Central memory CD4-positive, alpha-beta T cell (primary cell): ENCODE measurements around the gene UBAP2.
"Not testable (repeated sequence)": the region's sequence is repeated elsewhere in the genome, so short reads cannot be mapped to it uniquely, and the experiment has no call there.

ENCODE experiments used
- DNase-seq: peaks from one replicate; pipeline ENCODE4 v3.0.0; 2022

The UBAP2 gene

GRCh38 chr9:34046784-34047379 lies 1.8 kb downstream of the UBAP2 start:
- DNase-seq: no peak

DNA sequence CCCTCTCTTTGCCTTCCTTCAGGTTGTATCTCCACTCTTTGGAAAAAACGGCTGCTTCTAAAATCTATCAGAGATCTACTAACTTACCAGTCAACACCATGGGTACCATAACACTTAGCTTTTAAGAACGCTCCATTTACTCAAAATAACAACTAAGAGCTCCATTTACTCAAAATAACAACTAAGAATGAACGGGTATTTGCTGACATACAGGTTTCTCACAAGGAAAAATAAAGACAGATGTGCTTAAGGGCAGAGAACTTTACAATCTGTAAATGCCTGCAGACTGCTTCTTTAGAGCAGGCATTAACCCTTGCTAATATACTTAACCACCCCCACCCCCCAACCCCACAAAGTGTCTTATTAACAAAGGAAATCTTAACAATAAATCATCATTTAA lies 2.8 kb downstream of the UBAP2 start:
- no peak for DNase-seq

DNA sequence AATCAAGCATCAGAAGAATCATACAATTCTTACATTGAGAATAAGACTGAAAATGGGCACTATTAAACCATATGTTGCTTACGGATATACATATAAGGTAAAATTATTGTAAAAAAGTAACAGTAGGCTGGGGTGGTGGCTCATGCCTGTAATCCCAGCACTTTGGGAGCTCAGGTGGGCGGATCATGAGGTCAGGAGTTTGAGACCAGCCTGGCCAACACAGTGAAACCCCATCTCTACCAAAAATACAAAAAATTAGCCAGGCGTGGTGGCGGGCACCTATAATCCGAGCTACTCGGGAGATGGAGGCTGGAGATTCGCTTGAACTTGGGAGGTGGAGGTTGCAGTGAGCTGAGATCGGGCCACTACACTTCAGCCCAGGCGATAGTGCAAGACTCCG lies 6.6 kb downstream of the UBAP2 start:
- not testable (repeated sequence) for DNase-seq

DNA sequence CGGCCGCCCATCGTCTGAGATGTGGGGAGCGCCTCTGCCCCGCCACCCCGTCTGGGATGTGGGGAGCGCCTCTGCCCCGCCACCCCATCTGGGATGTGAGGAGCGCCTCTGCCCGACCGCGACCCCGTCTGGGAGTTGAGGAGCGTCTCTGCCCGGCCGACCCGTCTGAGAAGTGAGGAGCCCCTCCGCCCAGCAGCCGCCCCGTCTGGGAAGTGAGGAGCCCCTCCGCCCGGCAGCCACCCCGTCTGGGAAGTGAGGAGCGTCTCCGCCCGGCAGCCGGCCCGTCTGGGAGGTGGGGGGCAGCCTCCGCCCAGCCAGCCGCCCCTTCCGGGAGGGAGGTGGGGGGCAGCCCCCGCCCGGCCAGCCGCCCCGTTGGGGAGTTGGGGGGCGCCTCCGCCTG lies 9.8 kb downstream of the UBAP2 start:
- DNase-seq: not testable (repeated sequence)

GRCh38 chr9:34037626-34038025 lies 11.1 kb downstream of the UBAP2 start:
- no peak for DNase-seq

GRCh38 chr9:34036625-34037024 lies 12.1 kb downstream of the UBAP2 start:
- DNase-seq: no peak

DNA sequence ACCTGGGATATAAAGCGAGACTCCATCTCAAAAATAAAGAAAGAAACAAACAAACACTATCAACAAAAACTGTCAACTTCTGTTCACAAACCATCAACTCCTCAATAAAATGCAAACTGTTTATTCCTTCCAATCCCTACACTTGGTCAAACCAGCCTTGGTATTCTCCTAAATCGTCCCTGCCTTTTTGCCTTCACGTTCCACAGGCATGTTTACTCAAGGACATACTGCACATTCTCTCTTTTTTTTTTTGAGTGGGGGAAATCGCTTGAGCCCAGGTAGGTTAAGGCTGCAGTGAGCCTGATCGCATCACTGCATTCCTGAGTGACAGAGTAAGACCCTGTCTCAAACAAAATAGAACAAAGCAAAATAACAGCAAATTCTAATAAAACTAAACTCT lies 13.0 kb downstream of the UBAP2 start:
- DNase-seq: no peak

DNA sequence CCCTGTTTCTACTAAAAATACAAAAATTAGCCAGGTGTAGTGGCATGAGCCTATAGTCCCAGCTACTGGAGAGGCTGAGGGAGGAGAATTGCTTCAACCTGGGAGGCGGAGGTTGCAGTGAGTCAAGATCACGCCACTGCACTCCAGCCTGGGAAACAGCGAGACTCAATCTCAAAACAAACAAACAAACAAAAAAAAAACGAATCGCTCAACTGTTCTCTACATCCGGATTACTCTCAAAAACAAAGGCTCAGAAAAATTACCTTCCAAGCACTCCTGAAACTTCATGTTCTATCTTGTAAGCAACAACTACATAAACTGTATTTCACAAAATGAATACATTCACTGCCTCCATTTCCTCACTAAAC lies 14.0 kb downstream of the UBAP2 start:
- no peak for DNase-seq

- no peak for DNase-seq
These were observed 16.1 kb downstream of the UBAP2 start for GRCh38 chr9:34032631-34033030.

GRCh38 chr9:34027845-34028574 lies 20.7 kb downstream of the UBAP2 start:
- no peak for DNase-seq

- no peak for DNase-seq
These were observed 22.9 kb downstream of the UBAP2 start for GRCh38 chr9:34025811-34026210.

- no peak for DNase-seq
These were observed 23.6 kb downstream of the UBAP2 start for GRCh38 chr9:34025062-34025461.

DNA sequence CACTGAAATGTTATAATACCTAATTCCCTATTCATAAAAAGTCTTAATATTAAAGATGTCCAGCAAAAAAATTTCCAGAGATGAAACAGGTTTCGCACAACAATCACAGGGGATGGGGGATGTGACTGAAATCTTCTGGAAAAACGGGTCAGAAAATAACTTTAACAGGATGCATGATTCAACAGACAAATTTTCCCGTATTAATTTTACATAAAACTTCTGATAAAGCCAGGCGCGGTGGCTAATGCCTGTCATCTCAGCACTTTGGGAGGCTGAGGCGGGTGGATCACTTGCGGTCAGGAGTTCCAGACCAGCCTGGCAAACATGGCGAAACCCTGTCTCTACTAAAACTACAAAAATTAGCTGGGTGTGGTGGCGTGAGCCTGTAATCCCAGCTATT lies 24.2 kb downstream of the UBAP2 start:
- not testable (repeated sequence) for DNase-seq

- no peak for DNase-seq
These were observed 32.5 kb downstream of the UBAP2 start for GRCh38 chr9:34016149-34016548.

DNA sequence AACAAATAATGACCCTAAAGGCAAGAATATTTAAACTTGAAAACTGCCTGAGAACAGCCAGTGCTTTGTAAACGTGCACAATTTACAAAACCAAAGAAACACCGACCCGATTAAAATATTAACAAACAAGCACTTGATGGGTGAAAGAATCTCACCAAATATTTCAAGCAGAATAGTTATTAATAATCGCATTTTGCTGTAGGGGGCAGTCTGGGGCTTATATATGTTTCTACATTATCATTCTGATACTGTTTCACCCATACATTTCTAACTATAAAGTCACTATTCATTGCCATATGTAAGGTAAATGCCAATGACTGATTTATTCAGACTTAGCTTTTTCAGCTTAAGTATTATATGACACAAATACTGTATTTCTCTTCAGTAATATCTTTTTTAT lies 37.7 kb downstream of the UBAP2 start:
- peak; percentile 4 for DNase-seq

- DNase-seq: no peak
These were observed 46.7 kb downstream of the UBAP2 start for GRCh38 chr9:34001951-34002350.

- no peak for DNase-seq
These were observed 47.4 kb downstream of the UBAP2 start for GRCh38 chr9:34001298-34001697.

DNA sequence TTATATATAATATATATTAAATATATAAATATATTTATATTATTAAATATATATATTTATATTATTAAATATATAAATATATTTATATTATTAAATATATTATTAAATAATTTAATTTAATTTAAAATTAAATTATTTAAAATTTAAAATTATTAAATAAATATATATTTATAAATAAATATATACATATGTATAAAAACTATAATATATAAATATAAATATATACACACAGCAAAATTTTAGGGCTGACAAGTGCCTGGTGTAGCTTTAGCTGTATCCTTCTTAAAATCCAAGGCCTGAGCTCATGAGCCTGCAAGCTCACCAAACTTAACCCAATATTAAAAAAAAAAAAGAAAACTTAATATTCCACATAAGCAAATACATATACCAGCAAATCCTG lies 53.2 kb downstream of the UBAP2 start:
- no peak for DNase-seq

- DNase-seq: no peak
These were observed 55.6 kb downstream of the UBAP2 start for GRCh38 chr9:33993104-33993503.

DNA sequence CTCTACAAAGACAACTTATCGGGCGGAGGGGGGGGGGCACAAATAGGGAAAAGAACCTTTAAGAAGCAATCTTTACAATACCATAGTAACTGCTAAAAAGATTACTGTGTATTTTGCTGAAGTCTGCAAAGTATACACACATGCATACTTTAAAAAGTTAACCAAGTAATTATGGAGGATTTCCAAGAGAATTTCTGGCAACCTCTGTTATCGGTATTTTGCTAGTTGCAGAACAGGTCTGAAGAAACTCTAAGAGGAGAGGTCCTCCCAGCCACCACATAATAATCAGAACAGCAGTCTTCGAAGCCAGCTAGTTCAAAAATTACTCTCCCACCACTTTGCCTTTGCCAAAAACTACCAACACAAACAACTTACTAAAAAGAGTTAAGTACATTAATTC lies 56.1 kb downstream of the UBAP2 start:
- DNase-seq: no peak

GRCh38 chr9:33988219-33988890 lies 60.3 kb downstream of the UBAP2 start:
- no peak for DNase-seq

DNA sequence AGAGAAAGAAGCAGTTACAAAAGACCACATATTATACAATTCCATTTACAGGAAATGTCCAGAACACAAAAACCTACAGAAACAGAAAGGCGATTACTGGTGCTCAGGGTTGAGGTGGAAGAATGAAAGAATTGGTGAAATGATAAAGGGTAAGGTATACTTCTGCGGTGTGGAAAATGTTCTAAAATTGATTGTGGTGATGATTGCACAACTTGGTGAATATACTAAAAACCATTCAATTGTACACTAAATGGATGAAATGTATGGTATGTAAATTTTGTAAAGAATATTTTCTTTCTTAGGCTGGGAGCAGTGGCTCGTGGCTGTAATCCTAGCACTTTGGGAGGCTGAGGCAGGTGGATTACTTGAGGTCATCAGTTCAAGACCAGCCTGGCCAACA lies 72.3 kb downstream of the UBAP2 start:
- no peak for DNase-seq

- no peak for DNase-seq
These were observed 76.0 kb downstream of the UBAP2 start for GRCh38 chr9:33972698-33973097.

GRCh38 chr9:33964086-33964768 lies 84.5 kb downstream of the UBAP2 start:
- DNase-seq: no peak
